Measurements from ENCODE around the gene LIN28A.

The LIN28A gene

DNA sequence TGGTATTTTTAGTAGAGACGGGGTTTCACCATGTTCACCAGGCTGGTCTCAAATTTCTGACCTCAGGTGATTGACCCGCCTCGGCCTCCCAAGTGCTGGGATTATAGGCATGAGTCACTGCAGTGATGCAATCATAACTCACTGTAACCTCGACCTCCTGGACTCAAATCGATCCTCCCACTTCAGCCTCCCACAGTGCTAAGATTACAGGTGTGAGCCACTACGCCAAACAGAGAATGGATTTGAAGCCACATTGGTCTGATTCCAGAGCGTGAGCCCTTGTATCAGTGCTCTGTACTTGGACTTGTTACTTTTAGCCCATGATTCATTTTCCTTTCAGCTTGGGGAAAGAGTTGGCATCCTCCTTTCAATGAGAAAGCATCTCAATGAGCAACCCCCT is 23.2 kb upstream of the LIN28A start:
- no peak for DNase-seq (ENCODE audit: low read depth)

- no peak for DNase-seq (ENCODE audit: low read depth)
These were observed 21.7 kb upstream of the LIN28A start for GRCh38 chr1:26388791-26389445.

DNA sequence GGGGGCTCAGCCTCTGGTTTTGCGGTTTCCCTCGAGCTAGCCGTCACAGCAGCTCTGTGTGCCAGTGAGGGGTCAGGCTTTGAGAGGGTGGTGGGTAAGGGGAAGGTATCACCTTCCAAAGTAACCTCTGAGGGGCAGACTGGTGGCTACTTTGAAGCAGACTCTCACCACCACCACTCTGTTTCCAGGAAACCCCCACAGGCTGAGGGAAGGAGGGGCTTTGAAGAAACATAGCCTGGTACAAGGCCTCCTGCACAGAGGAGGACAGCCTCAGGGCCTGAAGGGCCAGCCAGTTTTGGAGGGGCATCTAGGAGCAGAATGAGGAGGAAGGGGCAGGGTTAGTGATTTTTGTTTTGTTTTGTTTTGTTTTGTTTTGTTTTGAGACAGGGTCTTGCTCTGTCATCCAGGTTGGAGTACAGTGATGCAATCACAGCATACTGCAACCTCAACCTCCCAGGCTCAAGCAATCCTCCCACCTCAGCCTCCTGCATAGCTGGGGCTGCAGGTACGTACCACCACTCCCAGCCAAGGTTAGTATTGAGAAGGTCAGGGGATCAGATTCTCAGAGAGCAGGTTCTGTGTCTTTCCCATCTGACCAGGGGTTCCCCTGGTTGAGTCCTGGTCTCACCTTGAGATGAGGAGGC is 20.9 kb upstream of the LIN28A start:
- no peak for DNase-seq (ENCODE audit: low read depth)

GRCh38 chr1:26391450-26391849 is 19.2 kb upstream of the LIN28A start:
- peak; percentile 46 for DNase-seq (ENCODE audit: low read depth)

DNA sequence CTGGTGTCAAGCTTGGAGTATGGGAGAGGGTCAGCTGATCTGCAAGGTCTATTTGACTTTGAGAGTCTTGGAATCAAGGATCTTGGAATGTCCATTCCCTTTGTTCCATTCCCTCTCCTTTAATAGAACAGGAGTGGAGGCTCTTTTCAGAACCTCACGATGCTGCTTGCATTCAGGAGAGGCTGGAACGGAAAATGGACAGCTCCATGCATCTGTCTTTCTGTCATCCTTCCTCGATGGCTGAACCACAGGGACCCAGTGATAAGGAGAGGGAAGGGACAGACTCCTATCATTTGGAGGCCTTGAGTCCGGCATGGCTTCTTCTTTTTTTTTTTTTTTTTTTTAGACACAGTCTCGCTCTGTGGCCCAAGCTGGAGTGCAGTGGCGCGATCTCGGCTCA is 14.9 kb upstream of the LIN28A start:
- DNase-seq (ENCODE audit: low read depth) = no peak

DNA sequence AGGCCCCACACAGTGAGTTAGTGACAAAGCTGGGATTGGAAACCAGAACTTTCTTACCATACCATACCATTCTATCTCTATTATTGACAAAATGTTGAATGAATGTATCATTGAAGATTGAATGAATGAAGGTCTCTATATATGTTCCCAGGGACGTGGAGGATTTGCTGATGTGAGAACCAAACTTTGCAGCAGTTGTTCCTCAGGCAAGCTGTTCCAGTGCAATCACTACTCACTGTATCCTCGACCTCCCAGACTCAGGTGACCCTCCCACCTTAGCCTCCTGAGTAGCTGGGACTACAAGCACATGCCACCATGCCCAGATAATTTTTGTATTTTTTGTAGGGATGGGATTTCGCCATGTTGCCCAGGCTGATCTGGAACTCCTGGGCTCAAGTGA is 11.6 kb upstream of the LIN28A start:
- DNase-seq (ENCODE audit: low read depth) = no peak

- DNase-seq (ENCODE audit: low read depth) = no peak
These were observed 8.7 kb upstream of the LIN28A start for GRCh38 chr1:26401891-26402290.

DNA sequence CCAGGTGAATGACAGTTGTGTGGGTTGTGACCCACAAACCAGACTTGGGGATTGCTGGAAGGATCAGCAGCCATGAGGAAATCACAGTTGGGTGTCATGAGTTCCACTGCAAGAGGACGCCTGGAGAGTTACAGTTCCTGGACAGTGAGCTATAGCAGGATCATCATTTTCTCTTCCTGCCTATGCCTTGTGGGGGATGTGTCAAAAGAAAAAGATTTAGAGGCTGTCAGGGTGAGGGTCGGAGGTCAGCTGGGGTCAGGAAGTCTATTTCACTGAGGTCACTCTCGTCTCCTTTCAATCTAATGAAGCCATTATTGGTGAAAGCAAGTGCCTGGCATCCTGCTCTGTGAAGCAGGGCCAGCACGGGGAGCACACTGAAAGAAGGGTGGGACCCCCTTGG is 7.0 kb upstream of the LIN28A start:
- no peak for DNase-seq (ENCODE audit: low read depth)

GRCh38 chr1:26404641-26405040 is 6.0 kb upstream of the LIN28A start:
- no peak for DNase-seq (ENCODE audit: low read depth)

DNA sequence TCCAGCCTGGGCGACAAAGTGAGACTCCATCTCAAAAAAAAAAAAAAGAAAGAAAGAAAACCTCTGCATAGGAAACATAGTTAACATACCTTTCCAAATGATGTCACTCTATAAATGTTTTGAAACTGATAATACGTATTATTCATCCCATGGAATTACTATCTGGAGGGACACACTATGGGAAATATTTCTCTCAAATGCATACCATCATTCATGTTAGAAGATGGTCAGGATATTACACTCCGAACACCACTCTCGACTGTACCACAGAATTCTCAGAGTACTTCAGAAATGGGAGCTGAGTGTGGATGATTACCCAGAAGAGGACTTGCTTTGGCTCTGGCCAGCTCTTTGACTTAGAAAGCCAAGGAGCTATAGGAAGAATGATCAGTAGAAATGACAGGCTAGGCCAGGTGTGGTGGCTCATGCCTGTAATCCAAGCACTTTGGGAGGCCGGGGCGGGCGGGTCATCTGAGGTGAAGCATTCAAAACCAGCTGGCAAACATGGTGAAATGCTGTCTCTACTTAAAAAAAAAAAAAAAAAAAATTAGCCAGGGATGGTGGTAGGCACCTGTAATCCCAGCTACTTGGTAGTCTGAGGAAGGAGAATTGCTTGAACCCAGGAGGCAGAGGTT is 5.2 kb upstream of the LIN28A start:
- DNase-seq (ENCODE audit: low read depth) = no peak

DNA sequence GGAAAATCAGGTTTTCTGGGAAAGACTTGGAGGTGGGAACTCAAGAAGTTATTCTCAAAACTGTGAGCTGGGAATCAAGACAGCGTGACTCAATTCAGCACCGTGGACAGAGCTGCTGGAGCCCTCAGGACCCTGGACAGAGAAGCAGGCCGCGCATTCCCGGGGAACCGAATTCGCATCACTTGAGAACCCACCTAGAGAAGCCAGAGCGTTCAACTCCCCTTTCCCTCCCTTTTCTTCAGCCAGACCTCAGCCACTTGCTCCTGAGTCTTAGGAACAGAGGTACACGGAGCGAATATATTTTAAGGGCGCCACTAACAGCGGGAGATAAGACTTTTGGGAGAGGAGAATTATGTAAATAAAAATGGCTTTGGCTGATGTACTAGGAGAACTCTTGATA is 2.0 kb upstream of the LIN28A start:
- DNase-seq (ENCODE audit: low read depth) = peak; percentile 52

GRCh38 chr1:26409191-26409807 is 1.3 kb upstream of the LIN28A start:
- no peak for DNase-seq (ENCODE audit: low read depth)

DNA sequence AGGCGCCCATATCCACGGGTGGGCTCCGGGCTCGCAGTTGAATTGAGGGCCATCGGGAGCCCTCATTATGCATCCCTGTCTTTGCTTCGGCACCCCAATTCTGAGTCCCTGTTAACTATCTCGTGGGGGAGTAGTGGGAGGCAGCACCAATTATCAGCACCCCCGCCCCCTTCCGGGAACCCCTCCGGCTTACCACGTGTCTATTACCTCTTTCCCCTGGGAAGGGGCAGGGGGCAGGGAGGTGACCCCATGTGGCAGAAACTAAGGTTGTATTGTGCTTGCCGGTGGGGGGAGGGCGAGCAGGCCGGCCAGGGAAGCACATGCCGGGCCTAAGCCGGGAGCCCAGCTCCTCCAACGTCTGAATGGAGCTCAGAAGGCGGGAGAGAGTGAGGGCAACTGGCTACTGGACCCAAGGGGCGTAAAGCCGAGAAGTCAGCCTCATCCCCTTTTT is 1.0 kb downstream of the LIN28A start:
- DNase-seq (ENCODE audit: low read depth) = no peak

DNA sequence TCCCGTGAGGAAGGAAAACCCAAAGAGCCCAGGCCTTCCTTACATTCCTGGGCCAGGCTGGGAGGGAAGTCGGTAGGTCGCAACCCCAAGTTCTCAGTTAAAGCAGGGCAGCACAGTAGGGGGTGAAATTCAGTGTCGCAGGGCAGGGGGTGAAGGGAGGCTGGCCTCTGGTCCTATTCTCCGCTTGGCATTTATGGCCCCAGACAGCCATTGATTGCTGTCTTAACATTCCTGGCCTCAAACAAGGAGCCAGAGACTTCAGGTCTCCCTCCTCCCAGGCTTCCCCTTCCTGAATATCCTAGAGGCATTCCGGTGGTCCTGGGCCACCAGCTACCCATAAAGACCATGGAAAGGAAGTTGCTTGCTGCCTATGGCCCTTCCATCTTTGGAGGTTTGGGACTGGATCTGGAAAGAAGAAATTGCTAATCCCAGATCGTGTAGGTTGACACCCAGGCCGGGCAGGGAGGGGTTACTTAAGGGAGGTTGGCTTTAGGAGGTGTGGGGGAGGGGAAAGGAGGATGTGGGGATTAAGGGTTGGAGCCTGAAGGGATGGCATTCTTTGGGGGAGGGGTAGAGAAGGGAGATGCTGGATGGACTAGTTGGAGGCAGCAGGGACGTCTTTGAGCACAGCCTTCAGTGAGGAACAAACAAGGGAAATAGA is 1.7 kb downstream of the LIN28A start:
- no peak for DNase-seq (ENCODE audit: low read depth)

GRCh38 chr1:26413031-26413430 is 2.4 kb downstream of the LIN28A start:
- DNase-seq (ENCODE audit: low read depth) = no peak

DNA sequence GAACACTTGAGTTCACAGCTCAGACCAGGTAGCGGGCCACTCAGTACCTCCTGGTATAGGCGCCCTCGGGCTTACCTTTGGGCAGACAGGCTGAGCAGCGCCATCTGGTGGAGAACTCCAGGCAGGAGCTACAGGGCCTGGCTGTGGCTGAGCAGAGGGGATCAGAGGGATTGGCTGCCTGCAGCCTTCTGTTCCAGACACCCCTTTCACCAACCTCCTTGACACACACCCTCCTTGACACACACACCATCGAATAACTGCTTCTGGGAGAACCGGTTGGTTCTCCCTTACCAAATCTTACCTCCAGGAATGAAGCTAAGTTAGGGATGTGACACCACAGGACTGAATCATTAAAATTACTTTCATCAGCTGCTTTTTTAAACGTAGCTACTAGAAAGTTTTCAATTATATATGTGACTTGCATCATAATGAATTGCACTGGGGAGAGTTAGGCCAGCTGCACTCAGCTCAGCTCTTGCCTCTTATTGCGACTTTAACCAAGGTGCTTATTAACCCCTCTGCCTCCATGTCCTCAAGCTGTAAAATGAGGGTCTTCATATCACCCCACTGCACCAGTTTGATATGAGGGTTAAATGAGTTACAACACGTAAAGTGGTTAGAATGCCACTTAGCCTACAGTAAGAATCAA is 6.6 kb downstream of the LIN28A start:
- peak; percentile 22 for DNase-seq (ENCODE audit: low read depth)

- no peak for DNase-seq (ENCODE audit: low read depth)
These were observed 8.3 kb downstream of the LIN28A start for GRCh38 chr1:26418865-26419349.

- no peak for DNase-seq (ENCODE audit: low read depth)
These were observed 8.9 kb downstream of the LIN28A start for GRCh38 chr1:26419494-26419893.

DNA sequence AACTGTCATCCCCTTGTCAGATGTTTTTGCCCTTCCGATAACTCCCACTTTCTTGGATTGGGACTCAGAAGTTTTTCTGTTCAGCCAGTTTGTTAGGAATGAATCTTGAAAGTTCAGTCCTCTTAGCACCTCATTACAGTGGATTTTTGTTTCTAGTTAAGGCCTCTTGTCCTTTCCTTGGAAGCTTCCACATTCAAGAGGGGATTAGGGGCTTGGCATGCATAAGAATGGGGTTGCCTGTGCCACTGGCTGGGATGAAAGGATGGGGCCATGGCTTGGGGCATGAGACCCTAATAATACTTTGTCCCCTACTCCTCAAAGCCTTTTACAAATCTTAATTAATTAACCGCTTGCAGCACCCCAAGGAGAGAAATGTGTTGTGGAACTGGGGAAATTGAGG is 19.1 kb downstream of the LIN28A start:
- DNase-seq (ENCODE audit: low read depth) = no peak

- peak; percentile 95 for DNase-seq (ENCODE audit: low read depth)
These were observed 21.5 kb downstream of the LIN28A start, which contains the start of gene DHDDS for GRCh38 chr1:26431979-26432695. TSS of gene DHDDS (plus strand) at chr1:26432321. CDS start at chr1:26432946, 625 bp downstream.

DNA sequence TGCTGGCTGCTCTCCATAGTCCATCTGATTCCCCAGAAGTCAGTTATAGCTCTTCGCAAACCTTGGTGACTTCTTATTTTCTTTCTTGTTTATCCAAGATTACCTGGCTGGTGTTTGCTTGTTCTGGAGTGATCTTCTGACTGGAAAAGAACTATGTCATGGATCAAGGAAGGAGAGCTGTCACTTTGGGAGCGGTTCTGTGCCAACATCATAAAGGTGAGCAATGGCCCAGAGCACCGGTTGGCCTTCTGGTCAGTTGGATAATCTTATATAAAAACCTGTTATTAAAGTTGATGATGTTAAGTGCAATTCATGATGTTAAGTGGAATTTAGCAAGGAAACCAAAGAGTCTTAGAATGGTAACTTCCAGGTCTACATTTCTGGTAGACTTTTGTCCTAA is 22.2 kb downstream of the LIN28A start:
- DNase-seq (ENCODE audit: low read depth) = no peak
